HEK293 (cell line): ENCODE measurements around the gene FTO.

Source experiments
- CTCF ChIP-seq: fragments of 450-650 bp; formaldehyde crosslinking; IDR thresholded peaks from 2 replicates; pipeline ENCODE4 v1.5.1; 2016; ENCODE audit warnings: missing biosample characterization, missing genetic modification characterization
- PBX3 ChIP-seq: sonication (generic); formaldehyde crosslinking; IDR thresholded peaks from 2 replicates; pipeline ENCODE4 v1.8.1; 2022; ENCODE audit warnings: mild to moderate bottlenecking, moderate library complexity, missing genetic modification reagents
- PRDM10 ChIP-seq: fragments of 450-650 bp; formaldehyde crosslinking; IDR thresholded peaks from 2 replicates; pipeline ENCODE4 v1.5.1; 2016; ENCODE audit warnings: missing biosample characterization, missing genetic modification characterization
- TCF7L2 ChIP-seq: IDR thresholded peaks from 2 replicates; pipeline ENCODE4 v1.6.1; 2011; ENCODE audit warnings: low read depth, mild to moderate bottlenecking, inconsistent platforms, low read length, moderate library complexity, borderline replicate concordance
- ZBTB7A ChIP-seq: fragments of 450-650 bp; formaldehyde crosslinking; IDR thresholded peaks from 2 replicates; pipeline ENCODE4 v1.5.1; 2016; ENCODE audit warnings: low read depth, missing biosample characterization, missing genetic modification characterization
- ZNF423 ChIP-seq: fragments of 450-650 bp; formaldehyde crosslinking; IDR thresholded peaks from 2 replicates; pipeline ENCODE4 v1.5.1; 2016; ENCODE audit warnings: missing biosample characterization, missing genetic modification characterization
- ZNF558 ChIP-seq: fragments of 450-650 bp; formaldehyde crosslinking; IDR thresholded peaks from 2 replicates; pipeline ENCODE4 v1.5.1; 2016; ENCODE audit warnings: missing biosample characterization, missing genetic modification characterization

GRCh38 chr16:53841884-53842283 lies 137.9 kb downstream of the FTO start:
- no peak for TF ChIP-seq PRDM10
- TF ChIP-seq ZBTB7A (tag by site-specific recombination), result no peak
- no peak for TF ChIP-seq CTCF (tag by site-specific recombination)
- no peak for TF ChIP-seq ZNF423
- TF ChIP-seq TCF7L2, result no peak
- TF ChIP-seq PBX3, result no peak
- no peak for TF ChIP-seq ZNF558 (tag by site-specific recombination)
